GM19395 (cell line): ENCODE data around the gene FANCD2OS.
"Not testable (repeated sequence)": the region's sequence is repeated elsewhere in the genome, so short reads cannot be mapped to it uniquely, and the experiment has no call there.

ENCODE experiments used
- ATAC-seq: cut with Tn5 transposase; IDR thresholded peaks from one replicate; pipeline ENCODE4 v1.9.1; 2021; ENCODE audit warnings: mild to moderate bottlenecking, moderate library complexity; ENCODE audit not compliant: unreplicated experiment

The FANCD2OS gene

DNA sequence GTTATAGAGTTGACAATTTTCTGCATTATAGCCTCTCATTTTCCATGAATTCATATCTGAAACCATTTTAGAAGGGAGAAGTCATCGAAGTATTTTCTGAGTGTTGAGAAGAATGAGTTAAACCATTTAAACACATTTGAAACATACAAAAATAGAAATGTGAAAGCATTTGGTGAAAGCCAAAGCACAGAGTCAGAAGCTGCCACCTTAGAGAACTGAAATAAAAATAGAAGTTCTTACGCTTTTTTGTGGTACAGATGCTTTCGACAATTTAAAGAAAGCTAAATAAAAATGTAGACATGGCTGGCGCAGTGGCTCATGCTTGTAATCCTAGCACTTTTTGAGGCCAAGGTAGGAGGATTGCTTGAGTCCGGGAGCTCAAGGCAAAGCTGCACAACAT lies 9.0 kb downstream of the FANCD2OS start:
- ATAC-seq = no peak

- ATAC-seq = no peak
Measured at GRCh38 chr3:10093678-10094077, 14.4 kb downstream of the FANCD2OS start.

- not testable (repeated sequence) for ATAC-seq
Measured at GRCh38 chr3:10091387-10091786, 16.7 kb downstream of the FANCD2OS start.

- not testable (repeated sequence) for ATAC-seq
Measured at GRCh38 chr3:10090774-10091173, 17.3 kb downstream of the FANCD2OS start.

DNA sequence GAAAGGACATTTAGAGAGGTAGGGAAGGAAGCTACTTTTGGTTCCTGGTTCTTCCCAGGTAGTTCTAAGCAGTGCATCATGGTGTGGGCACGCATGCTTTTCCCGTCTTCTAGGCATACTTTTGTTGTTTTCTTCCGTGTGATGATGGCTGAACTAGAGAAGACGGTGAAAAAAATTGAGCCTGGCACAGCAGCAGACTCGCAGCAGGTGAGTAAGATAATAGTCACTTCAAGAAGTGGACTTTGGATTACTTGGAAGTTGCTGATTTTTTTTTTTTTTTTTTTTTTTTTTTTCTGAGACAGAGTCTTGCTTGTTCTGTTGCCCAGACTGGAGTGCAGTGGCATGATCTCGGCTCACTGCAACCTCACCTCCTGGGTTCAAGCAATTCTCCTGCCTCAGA lies 17.9 kb downstream of the FANCD2OS start:
- ATAC-seq = no peak

DNA sequence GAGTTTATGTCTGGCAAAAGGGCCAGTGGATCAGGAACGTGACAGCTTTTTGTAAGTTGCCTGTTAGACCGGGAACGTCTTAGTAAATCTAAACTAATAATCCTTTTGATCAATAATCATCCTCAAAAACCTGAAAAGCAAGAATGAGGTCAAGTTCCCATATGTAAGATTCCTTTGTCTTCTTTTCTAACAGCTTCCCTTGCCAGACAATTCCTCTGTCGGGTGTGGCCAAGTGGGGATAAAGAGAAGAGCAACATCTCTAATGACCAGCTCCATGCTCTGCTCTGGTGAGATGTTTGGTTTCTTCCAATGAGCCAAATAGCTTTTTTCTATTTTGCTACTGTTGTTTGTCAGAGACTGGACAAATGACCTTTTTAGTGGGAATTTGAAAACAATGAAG lies 19.8 kb downstream of the FANCD2OS start:
- no peak for ATAC-seq

GRCh38 chr3:10085738-10086137 lies 22.3 kb downstream of the FANCD2OS start:
- ATAC-seq = no peak

GRCh38 chr3:10081871-10082270 lies 26.2 kb downstream of the FANCD2OS start:
- ATAC-seq = no peak

- no peak for ATAC-seq
Measured at GRCh38 chr3:10074666-10075065, 33.4 kb downstream of the FANCD2OS start.

GRCh38 chr3:10070077-10070476 lies 38.0 kb downstream of the FANCD2OS start:
- not testable (repeated sequence) for ATAC-seq

DNA sequence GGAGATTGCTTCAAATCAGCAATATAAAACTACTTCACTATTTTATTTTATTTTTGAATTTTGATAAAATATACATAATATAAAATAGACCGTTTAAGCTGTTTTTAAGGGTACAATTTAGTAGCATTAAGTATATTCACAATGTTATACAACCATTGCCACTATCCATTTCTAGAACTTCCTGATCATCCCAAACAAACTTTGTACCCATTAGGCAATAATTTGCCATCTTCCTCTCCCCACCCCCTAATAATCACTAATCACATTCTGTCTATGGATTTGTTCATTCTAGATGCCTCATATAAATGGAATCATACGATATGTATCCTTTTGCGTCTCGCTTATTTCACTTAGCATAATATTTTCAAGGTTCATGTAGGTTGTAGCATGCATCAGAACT lies 53.0 kb downstream of the FANCD2OS start:
- ATAC-seq = no peak
